Activated B cell treated with CpG ODN at 0.5 μM for 24 hours (primary cell): ENCODE data around the gene TRAPPC10. TPM values are rescaled to one million over a fixed set of nuclear protein-coding genes. Genes with fewer than 3 reads are reported as not detected.

Experiments used
- ATAC-seq: fragments of 200-7000 bp; cut with Tn5 transposase; one replicate; pipeline ENCODE4 v1.10.0; 2021; ENCODE audit warnings: low read depth, mild to moderate bottlenecking, moderate library complexity
- CTCF ChIA-PET: fragments of 350-600 bp; sonication (Branson Sonifier 250); formaldehyde crosslinking; loops from one replicate; lab custom pipeline; 2021; ENCODE audit warnings: antibody characterized with exemption; lab: Charles Lee
- POLR2A ChIA-PET: fragments of 350-600 bp; sonication (Branson Sonifier 250); formaldehyde crosslinking; loops from one replicate; lab custom pipeline; 2021; ENCODE audit warnings: antibody characterized with exemption; lab: Charles Lee
- DNase-seq: peaks from one replicate; pipeline ENCODE4 v3.0.0; 2022
- H3K27ac Mint-ChIP-seq: one replicate; pipeline ENCODE4 v1.8.0; 2020; ENCODE audit warnings: mixed read lengths
- H3K27me3 Mint-ChIP-seq: one replicate; pipeline ENCODE4 v1.8.0; 2021; ENCODE audit warnings: mixed read lengths
- H3K36me3 Mint-ChIP-seq: one replicate; pipeline ENCODE4 v1.8.0; 2021; ENCODE audit warnings: low read depth, mixed read lengths
- H3K4me1 Mint-ChIP-seq: one replicate; pipeline ENCODE4 v1.8.0; 2021; ENCODE audit warnings: mixed read lengths
- H3K4me3 Mint-ChIP-seq: one replicate; pipeline ENCODE4 v1.8.0; 2020; ENCODE audit warnings: mild to moderate bottlenecking, mixed read lengths
- H3K9me3 Mint-ChIP-seq: one replicate; pipeline ENCODE4 v1.8.0; 2020; ENCODE audit warnings: mixed read lengths
- intact Hi-C: fragments of 100-400 bp; cut with micrococcal nuclease; formaldehyde crosslinking; loops from one replicate; pipeline ENCODE4 v1.15.1; 2024
- total RNA-seq: library from RNA; stranded (reverse); gene quantifications from 2 replicates; pipeline ENCODE4 v1.2.3, GENCODE V29; 2022
- TF ChIP-seq, protein P1 (sequence below): fragments of 200-600 bp; IDR thresholded peaks from one replicate; pipeline ENCODE4 v1.8.0; 2022; ENCODE audit warnings: antibody characterized with exemption, mild to moderate bottlenecking

The TRAPPC10 gene
- total RNA-seq, 1 donor from 2014 or later = 96.0 TPM

DNA sequence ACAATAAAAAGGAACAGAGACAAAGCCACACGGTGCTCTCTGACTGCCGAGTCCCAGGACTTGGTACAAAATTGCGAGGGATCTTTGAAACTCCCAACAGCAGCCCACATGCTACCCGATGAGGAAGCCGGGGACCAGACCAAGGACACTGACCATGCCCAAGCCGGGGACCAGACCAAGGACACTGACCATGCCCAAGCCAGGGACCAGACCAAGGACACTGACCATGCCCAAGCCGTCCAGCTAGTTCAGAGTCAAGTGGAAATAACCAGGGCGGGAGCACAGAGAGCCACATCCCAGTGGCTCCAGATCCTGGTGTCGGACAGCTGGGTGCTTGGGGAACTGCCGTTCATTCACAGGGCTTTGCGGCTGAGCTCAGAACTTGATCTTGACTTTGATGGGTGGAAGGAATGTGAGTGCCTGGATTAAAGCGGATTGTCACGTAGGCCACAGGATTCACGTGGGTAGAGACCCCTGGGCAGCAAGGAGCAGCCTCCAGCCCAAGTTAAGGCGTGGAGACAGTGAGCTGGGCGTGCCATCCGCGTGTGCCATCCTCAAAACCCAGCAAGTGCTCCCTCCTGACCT lies 16.5 kb upstream of the TRAPPC10 start:
- CTCF ChIA-PET = no interaction called here
- no peaks in the 10 kb centered on the region for H3K27me3 Mint-ChIP-seq
- TF ChIP-seq, protein P1, sequence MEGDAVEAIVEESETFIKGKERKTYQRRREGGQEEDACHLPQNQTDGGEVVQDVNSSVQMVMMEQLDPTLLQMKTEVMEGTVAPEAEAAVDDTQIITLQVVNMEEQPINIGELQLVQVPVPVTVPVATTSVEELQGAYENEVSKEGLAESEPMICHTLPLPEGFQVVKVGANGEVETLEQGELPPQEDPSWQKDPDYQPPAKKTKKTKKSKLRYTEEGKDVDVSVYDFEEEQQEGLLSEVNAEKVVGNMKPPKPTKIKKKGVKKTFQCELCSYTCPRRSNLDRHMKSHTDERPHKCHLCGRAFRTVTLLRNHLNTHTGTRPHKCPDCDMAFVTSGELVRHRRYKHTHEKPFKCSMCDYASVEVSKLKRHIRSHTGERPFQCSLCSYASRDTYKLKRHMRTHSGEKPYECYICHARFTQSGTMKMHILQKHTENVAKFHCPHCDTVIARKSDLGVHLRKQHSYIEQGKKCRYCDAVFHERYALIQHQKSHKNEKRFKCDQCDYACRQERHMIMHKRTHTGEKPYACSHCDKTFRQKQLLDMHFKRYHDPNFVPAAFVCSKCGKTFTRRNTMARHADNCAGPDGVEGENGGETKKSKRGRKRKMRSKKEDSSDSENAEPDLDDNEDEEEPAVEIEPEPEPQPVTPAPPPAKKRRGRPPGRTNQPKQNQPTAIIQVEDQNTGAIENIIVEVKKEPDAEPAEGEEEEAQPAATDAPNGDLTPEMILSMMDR = no peak
- POLR2A ChIA-PET = no interaction called here
- DNase-seq = no peak
- no peak overlapping the region for H3K4me3 Mint-ChIP-seq
- intact Hi-C loops = no loop called here
- no peaks in the 10 kb centered on the region for H3K36me3 Mint-ChIP-seq
- ATAC-seq = no peak
- no peak overlapping the region for H3K27ac Mint-ChIP-seq
- no peaks in the 10 kb centered on the region for H3K4me1 Mint-ChIP-seq
- no peaks in the 10 kb centered on the region for H3K9me3 Mint-ChIP-seq

DNA sequence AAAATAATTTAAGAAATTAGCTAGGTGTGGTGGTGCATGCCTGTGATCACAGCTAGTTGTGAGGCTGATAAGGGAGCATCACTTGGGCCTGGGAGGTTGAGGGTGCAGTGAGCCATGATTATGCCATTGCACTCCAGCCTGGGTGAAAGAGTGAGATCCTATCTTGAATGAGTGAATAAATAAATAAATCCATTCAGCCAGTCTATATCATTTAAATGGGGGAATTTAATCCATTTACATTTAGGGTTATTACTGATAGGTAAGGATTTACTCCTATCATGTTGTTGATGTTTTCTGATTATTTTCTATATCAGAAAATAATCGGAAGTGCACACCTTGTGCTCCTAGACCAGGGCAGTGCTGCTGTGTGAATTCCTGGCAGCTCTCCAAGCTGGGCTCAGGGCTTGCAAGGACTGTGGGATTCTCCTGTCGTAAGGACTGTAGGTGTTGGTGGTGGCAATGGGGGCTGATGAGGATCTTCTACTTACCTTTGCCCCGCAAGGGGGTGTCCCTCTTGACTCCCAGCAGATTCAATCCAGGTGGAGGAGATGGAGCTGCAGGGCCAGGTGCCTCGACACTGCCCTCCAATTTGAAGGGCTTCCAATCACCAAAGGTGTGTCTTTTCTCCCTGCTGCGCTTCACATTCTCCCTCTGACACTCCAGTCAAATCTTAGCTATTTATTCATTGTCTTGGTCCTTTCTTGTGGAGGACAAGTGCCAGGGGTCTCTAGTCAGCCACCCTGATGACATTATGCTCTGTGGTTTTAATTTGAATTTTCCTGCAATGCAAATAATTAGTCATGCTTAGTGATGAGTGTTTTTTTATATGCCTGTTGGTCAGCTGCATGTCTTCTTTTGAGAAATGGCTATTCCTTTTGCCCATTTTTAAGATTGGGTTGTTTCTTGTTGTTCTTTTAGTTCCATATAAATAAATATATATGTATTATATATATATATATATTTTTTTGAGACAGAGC lies 14.1 kb upstream of the TRAPPC10 start:
- no peak for ATAC-seq
- POLR2A ChIA-PET = no interaction called here
- no peak for DNase-seq
- no peak overlapping the region for H3K27ac Mint-ChIP-seq
- H3K36me3 Mint-ChIP-seq = no peaks in the 10 kb centered on the region
- no peaks in the 10 kb centered on the region for H3K4me1 Mint-ChIP-seq
- CTCF ChIA-PET = no interaction called here
- no peak overlapping the region for H3K4me3 Mint-ChIP-seq
- H3K27me3 Mint-ChIP-seq = no peaks in the 10 kb centered on the region
- H3K9me3 Mint-ChIP-seq = no peaks in the 10 kb centered on the region
- intact Hi-C loops = no loop called here
- TF ChIP-seq, protein P1 = no peak

DNA sequence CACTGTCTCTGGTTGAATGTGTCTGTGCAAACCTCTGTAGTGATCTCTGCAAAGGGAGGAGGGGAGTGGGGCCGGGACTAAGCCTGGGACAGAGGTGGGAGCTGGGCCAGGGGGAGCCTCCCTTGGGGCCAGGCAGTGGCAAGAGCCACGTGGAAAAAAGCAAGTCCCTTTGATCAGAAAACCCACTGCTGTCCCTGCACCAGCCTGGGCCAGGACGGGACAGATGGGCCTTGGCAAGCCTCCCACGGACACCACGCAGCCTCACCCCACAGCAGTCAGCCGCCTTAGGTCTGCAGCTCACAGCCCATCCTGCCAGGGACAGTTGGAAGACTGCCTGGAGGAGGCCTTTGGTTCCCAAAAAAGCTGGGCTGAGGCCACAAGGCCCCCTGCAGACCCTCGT lies 11.7 kb upstream of the TRAPPC10 start:
- no peak for ATAC-seq
- H3K4me1 Mint-ChIP-seq = no peaks in the 10 kb centered on the region
- no peak overlapping the region for H3K4me3 Mint-ChIP-seq
- intact Hi-C loops = no loop called here
- no peak overlapping the region for H3K27ac Mint-ChIP-seq
- DNase-seq = no peak
- no peaks in the 10 kb centered on the region for H3K9me3 Mint-ChIP-seq
- H3K36me3 Mint-ChIP-seq = no peaks in the 10 kb centered on the region
- ChIA-PET POLR2A (no interaction called here), CTCF (no interaction called here)
- TF ChIP-seq, protein P1 = no peak
- H3K27me3 Mint-ChIP-seq = no peaks in the 10 kb centered on the region

DNA sequence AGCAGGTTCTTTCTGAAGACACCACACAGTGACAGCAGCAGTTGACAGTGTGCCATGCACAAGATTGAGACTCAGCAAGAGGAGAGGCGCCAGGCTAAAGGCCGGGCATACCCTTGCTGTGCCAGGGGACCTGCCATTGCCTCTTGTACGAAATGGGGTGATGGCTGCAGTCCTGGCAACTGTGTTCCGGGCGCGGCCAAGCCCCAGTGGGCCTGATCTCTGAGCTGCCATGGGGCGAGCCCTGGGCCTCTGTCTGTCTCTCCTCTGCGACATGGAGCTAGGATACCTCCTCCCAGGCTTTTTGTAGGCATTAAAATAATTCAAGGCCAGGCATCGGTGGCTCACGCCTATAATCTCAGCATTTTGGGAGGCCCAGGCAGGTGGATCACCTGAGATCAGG lies 9.6 kb upstream of the TRAPPC10 start:
- no peaks in the 10 kb centered on the region for H3K4me1 Mint-ChIP-seq
- no peaks in the 10 kb centered on the region for H3K27me3 Mint-ChIP-seq
- DNase-seq = no peak
- ChIA-PET POLR2A (interaction anchor here (2.5 kb wide), 1 partner anchor 12 kb away, joined by 7 read pairs; no protein-coding TSS in a partner anchor), CTCF (no interaction called here)
- ATAC-seq = no peak
- no peak overlapping the region for H3K4me3 Mint-ChIP-seq
- TF ChIP-seq, protein P1 = no peak
- H3K9me3 Mint-ChIP-seq = no peaks in the 10 kb centered on the region
- no peak overlapping the region for H3K27ac Mint-ChIP-seq
- intact Hi-C loops = no loop called here
- H3K36me3 Mint-ChIP-seq = no peaks in the 10 kb centered on the region

DNA sequence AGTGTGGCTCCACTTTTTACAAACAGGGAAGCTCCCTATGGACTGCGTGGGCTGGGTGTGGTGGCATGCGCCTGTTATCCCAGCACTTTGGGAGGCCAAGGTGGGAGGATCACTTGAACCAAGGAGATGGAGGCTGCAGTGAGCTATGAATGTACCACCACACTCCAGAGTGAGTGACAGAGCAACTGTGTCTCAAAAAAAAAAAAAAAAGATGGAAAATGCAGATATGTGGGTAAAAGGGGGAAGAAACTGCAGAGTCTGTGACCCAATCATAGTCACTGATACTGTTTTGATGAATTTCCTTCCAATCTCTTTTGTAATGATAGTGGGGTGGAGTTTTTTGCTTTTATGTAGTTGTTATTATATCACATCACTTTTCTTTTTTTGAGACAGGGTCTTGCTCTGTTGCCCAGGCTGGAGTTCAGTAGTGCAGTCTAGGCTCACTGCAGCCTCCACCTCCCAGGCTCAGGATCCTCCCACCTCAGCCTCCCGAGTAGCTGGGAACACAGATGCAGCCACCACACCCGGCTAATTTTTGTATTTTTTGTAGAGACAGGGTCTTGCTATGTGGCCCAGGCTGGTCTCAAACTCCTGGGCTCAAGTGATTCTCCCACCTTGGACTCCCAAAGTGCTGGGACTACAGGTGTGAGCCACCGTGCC lies 8.7 kb upstream of the TRAPPC10 start:
- H3K36me3 Mint-ChIP-seq = no peaks in the 10 kb centered on the region
- TF ChIP-seq, protein P1 = no peak
- H3K4me3 Mint-ChIP-seq = no peak overlapping the region
- H3K4me1 Mint-ChIP-seq = no peaks in the 10 kb centered on the region
- POLR2A ChIA-PET = interaction anchor here (0.7 to 2.5 kb wide), 2 partner anchors 8 to 11 kb away, joined by 3 to 7 read pairs; partner anchors contain the start of gene TRAPPC10
- DNase-seq (no peak), ATAC-seq (no peak)
- no peak overlapping the region for H3K27ac Mint-ChIP-seq
- H3K27me3 Mint-ChIP-seq = no peaks in the 10 kb centered on the region
- H3K9me3 Mint-ChIP-seq = no peaks in the 10 kb centered on the region
- intact Hi-C loops = no loop called here
- CTCF ChIA-PET = no interaction called here
